SH-SY5Y (cell line): Measurements from ENCODE around the gene CHMP4A.

ENCODE experiments used
- GATA2 ChIP-seq: IDR thresholded peaks from 2 replicates; pipeline ENCODE4 v1.6.1; 2011; ENCODE audit warnings: mild to moderate bottlenecking, low read depth, low read length
- GATA3 ChIP-seq: IDR thresholded peaks from 2 replicates; pipeline ENCODE4 v1.6.1; 2011; ENCODE audit warnings: low read depth, mild to moderate bottlenecking, low read length, moderate library complexity

DNA sequence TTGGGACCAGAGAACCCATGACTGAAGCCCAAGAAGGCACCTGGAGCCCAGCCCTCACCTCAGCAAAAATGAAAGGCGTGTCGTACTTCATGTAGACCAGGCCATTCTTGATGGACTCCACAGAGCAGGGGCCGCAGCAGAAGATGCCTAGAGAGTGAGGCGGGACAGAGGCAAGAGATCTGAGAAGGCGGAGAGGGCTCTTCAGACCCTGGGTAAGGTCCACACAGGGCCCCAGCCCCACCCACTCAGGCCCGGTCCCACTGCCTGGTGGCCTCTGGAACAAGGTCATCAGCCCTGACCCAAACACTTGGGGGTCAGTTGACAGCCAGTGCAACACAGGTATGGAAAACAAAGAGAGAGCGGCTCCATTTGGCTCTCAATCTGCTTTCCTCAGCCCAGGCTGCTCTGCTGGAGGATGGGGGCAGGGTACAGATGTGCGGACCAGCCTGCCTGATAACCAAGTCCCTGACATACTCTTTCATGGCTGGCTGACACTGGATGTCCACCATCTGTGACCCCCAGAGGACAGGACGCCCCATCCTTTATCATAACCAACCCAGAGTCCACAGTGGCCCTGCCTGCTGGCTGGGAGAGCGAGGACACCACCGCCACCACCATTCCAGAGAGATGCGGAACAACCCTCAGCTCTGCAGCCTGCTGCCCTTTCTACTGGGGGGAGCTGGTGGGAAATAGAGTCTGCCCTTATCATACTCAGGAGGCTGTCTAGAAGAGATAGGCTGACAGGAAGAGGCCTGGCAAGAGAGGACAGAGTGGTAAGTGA lies 42.8 kb upstream of the CHMP4A start:
- no peak for TF ChIP-seq GATA2
- no peak for TF ChIP-seq GATA3
